K562 (cell line): ENCODE results near the gene ANKRD65. TPM values are rescaled to one million over a fixed set of nuclear protein-coding genes. Genes with fewer than 3 reads are reported as not detected.

ENCODE experiments used
- ARNT ChIP-seq, 2 experiments: fragments of 450-650 bp; IDR thresholded peaks; 2 replicates each; pipeline ENCODE4 v1.6.1; 2016; ENCODE audit warnings: mild to moderate bottlenecking in 1 of 2
- BACH1 ChIP-seq: fragments of 200-800 bp; sonication (Bioruptor generic); IDR thresholded peaks from 2 replicates; pipeline ENCODE4 v1.6.1; 2016; ENCODE audit warnings: missing genetic modification characterization, missing compliant biosample characterization
- COPS2 ChIP-seq: fragments of 450-650 bp; conservative IDR thresholded peaks from 2 replicates; pipeline ENCODE4 v1.6.1; 2016; ENCODE audit warnings: mild to moderate bottlenecking, moderate library complexity
- CTBP1 ChIP-seq: fragments of 450-650 bp; IDR thresholded peaks from 2 replicates; pipeline ENCODE4 v1.6.1; 2016; ENCODE audit warnings: borderline replicate concordance
- FOXP1 ChIP-seq: sonication (generic); formaldehyde crosslinking; IDR thresholded peaks from 2 replicates; pipeline ENCODE4 v1.8.0; 2022; ENCODE audit warnings: mild to moderate bottlenecking, missing genetic modification reagents
- HDAC1 ChIP-seq, 2 experiments: fragments of 450-650 bp; IDR thresholded peaks; 2 replicates each; pipeline ENCODE4 v1.6.1; 2016 to 2017; ENCODE audit warnings: inconsistent platforms in 1 of 2, mild to moderate bottlenecking in 1 of 2, moderate library complexity in 1 of 2
- HEY1 ChIP-seq: fragments of 250-450 bp; sonication (Bioruptor Pico); IDR thresholded peaks from 2 replicates; pipeline ENCODE4 v1.5.0; 2020; ENCODE audit warnings: mild to moderate bottlenecking, moderate library complexity, borderline replicate concordance
- HMG20B ChIP-seq: fragments of 250-450 bp; sonication (Bioruptor Pico); IDR thresholded peaks from 2 replicates; pipeline ENCODE4 v1.5.0; 2021; ENCODE audit warnings: mild to moderate bottlenecking
- KLF13 ChIP-seq: fragments of 450-650 bp; IDR thresholded peaks from 2 replicates; pipeline ENCODE4 v1.6.1; 2016; ENCODE audit warnings: missing genetic modification characterization, low read depth, mild to moderate bottlenecking, missing compliant biosample characterization, moderate library complexity, borderline replicate concordance
- MCM3 ChIP-seq: fragments of 450-650 bp; IDR thresholded peaks from 2 replicates; pipeline ENCODE4 v1.6.1; 2016
- NCOA4 ChIP-seq: fragments of 450-650 bp; IDR thresholded peaks from 2 replicates; pipeline ENCODE4 v1.6.1; 2018; ENCODE audit warnings: mild to moderate bottlenecking; ENCODE audit not compliant: partially characterized antibody
- NR1H2 ChIP-seq: sonication (generic); formaldehyde crosslinking; IDR thresholded peaks from 2 replicates; pipeline ENCODE4 v1.4.0; 2020; ENCODE audit warnings: mild to moderate bottlenecking, missing genetic modification reagents
- NUFIP1 ChIP-seq: fragments of 450-650 bp; IDR thresholded peaks from 2 replicates; pipeline ENCODE4 v1.6.1; 2018; ENCODE audit not compliant: partially characterized antibody
- PHF21A ChIP-seq: fragments of 450-650 bp; IDR thresholded peaks from 2 replicates; pipeline ENCODE4 v1.6.1; 2017; ENCODE audit warnings: low read depth, borderline replicate concordance
- SIN3A ChIP-seq, 2 experiments: fragments of 150-350 bp in 1 of 2; IDR thresholded peaks; 2 replicates each; pipeline ENCODE4 v1.6.1; 2011 to 2016; ENCODE audit warnings: borderline replicate concordance in 2 of 2, low read depth in 2 of 2, low read length in 2 of 2, mild to moderate bottlenecking in 2 of 2, moderate library complexity in 2 of 2; ENCODE audit not compliant: control insufficient read depth in 1 of 2
- ZBED1 ChIP-seq: IDR thresholded peaks from 2 replicates; pipeline ENCODE4 v1.6.1; 2014
- ZNF384 ChIP-seq: IDR thresholded peaks from 2 replicates; pipeline ENCODE4 v1.6.1; 2012; ENCODE audit warnings: low read depth, low read length, improper control_type of control experiment
- ZNF431 ChIP-seq: sonication (generic); formaldehyde crosslinking; IDR thresholded peaks from 2 replicates; pipeline ENCODE4 v1.8.0; 2022; ENCODE audit warnings: mild to moderate bottlenecking, missing genetic modification reagents
- ZNF445 ChIP-seq: fragments of 250-450 bp; sonication (Bioruptor Pico); IDR thresholded peaks from 2 replicates; pipeline ENCODE4 v1.4.0; 2020; ENCODE audit warnings: low read depth, mild to moderate bottlenecking, moderate library complexity
- polyA plus RNA-seq, 8 experiments: library from polyadenylated mRNA; depleted of rRNA in 4 of 8; stranded (reverse) in 5 of 8; unstranded in 3 of 8; fragments of >200 nt; fragmentation: Nextera tagmentation in 2 of 8; fragmentation: Illumina TruSeq in 1 of 8; extraction: Ambion mirVana in 2 of 8; extraction: Trizol in 1 of 8; gene quantifications; 2 replicates each; pipeline versions ENCODE4 v1.2.1 to v1.2.3, GENCODE V29; 2011 to 2014; ENCODE audit warnings: inconsistent platforms in 1 of 8, missing spikeins in 1 of 8
- total RNA-seq, 7 experiments: library from RNA; depleted of rRNA in 6 of 7; stranded (reverse); fragments of >200 nt in 6 of 7; fragmentation: Illumina TruSeq in 2 of 7; extraction: Trizol in 2 of 7; gene quantifications; 2 replicates each; pipeline versions ENCODE4 v1.2.1 to v1.2.3, GENCODE V29; 2011 to 2021; ENCODE audit warnings: low replicate concordance in 1 of 7
- TF ChIP-seq, protein P1 (sequence below): fragments of 250-450 bp; sonication (Bioruptor Pico); IDR thresholded peaks from 2 replicates; pipeline ENCODE4 v1.5.0; 2020; ENCODE audit warnings: mild to moderate bottlenecking
- TF ChIP-seq, protein P2 (sequence below): fragments of 200-800 bp; sonication (Bioruptor generic); IDR thresholded peaks from 2 replicates; pipeline ENCODE4 v1.6.1; 2017; ENCODE audit warnings: missing genetic modification characterization, missing compliant biosample characterization
- TF ChIP-seq, protein P3 (sequence below): IDR thresholded peaks from 3 replicates; pipeline ENCODE4 v1.6.1; 2011; ENCODE audit warnings: borderline replicate concordance, mild to moderate bottlenecking, moderate library complexity; ENCODE audit not compliant: insufficient read length; ENCODE audit errors: extremely low read depth
- TF ChIP-seq, protein P4 (sequence below): fragments of 250-450 bp; sonication (Bioruptor Pico); IDR thresholded peaks from 2 replicates; pipeline ENCODE4 v1.4.0; 2020; ENCODE audit warnings: mild to moderate bottlenecking

The ANKRD65 gene
- total and polyA plus RNA-seq, 9 of the 15 experiments (the other 6 are each of a cell fraction or from before 2014, with no cell fraction given): not detected

DNA sequence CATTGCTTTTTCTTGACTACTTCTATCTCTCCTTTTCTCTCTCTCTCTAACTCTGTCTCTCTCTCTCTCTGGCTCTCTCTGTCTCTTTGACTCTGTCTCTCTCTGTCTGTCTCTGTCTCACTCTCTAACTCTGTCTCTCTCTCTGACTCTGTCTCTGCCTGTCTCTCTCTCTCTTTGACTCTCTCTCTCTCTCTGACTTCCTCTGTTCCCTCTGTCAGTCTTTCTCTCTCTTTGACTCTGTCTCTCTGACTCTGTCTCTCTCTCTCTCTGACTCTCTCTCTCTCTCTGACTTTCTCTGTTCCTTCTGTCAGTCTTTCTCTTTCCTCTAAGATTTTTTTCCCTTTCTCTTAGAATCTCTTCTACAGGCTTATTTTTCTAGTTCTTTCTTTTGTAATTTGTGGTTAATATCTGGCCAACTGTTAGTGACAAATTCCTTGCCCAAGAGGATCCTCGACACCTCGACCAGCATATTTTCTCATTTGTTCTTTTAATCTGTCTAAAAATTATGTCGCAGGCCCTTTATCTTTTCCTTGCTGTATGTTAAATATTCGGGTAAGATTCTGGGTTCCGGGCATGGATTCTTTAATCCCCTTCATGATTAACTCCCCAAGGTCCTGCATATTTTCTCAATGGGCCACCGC lies 28.1 kb upstream of the ANKRD65 start, which contains the start of gene ATAD3C (continued):
- TF ChIP-seq, protein P1, sequence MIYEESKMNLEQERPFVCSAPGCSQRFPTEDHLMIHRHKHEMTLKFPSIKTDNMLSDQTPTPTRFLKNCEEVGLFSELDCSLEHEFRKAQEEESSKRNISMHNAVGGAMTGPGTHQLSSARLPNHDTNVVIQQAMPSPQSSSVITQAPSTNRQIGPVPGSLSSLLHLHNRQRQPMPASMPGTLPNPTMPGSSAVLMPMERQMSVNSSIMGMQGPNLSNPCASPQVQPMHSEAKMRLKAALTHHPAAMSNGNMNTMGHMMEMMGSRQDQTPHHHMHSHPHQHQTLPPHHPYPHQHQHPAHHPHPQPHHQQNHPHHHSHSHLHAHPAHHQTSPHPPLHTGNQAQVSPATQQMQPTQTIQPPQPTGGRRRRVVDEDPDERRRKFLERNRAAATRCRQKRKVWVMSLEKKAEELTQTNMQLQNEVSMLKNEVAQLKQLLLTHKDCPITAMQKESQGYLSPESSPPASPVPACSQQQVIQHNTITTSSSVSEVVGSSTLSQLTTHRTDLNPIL (CRISPR knock-in tag): no peak
- TF ChIP-seq ZNF384 (no peak), SIN3A (IDR thresholded peaks at IDR 0.05; ENCODE audit: borderline replicate concordance in 2 of 2, control insufficient read depth in 1 of 2, low read depth in 2 of 2, low read length in 2 of 2) (no peak), NR1H2 (CRISPR knock-in tag) (no peak), ARNT (IDR thresholded peaks at IDR 0.05) (0 out of 4 replicates have a peak, but pooled peaks of 1 of the 2 experiments have one; percentile 40), CTBP1 (no peak), ZBED1 (no peak), NUFIP1 (no peak), HDAC1 (IDR thresholded peaks at IDR 0.05) (peak in 1 of 2 experiments; percentile 52; a peak in 1 of 4 replicates), ZNF445 (no peak), HMG20B (CRISPR knock-in tag) (no peak), PHF21A (no peak), ZNF431 (CRISPR knock-in tag) (no peak), NCOA4 (no peak), BACH1 (tag) (no peak), FOXP1 (CRISPR knock-in tag) (no peak), KLF13 (no peak), MCM3 (no peak), HEY1 (CRISPR knock-in tag) (no peak), COPS2 (no peak)
- TF ChIP-seq, protein P2, sequence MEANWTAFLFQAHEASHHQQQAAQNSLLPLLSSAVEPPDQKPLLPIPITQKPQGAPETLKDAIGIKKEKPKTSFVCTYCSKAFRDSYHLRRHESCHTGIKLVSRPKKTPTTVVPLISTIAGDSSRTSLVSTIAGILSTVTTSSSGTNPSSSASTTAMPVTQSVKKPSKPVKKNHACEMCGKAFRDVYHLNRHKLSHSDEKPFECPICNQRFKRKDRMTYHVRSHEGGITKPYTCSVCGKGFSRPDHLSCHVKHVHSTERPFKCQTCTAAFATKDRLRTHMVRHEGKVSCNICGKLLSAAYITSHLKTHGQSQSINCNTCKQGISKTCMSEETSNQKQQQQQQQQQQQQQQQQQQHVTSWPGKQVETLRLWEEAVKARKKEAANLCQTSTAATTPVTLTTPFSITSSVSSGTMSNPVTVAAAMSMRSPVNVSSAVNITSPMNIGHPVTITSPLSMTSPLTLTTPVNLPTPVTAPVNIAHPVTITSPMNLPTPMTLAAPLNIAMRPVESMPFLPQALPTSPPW (CRISPR knock-in tag): no peak
- TF ChIP-seq, protein P3, sequence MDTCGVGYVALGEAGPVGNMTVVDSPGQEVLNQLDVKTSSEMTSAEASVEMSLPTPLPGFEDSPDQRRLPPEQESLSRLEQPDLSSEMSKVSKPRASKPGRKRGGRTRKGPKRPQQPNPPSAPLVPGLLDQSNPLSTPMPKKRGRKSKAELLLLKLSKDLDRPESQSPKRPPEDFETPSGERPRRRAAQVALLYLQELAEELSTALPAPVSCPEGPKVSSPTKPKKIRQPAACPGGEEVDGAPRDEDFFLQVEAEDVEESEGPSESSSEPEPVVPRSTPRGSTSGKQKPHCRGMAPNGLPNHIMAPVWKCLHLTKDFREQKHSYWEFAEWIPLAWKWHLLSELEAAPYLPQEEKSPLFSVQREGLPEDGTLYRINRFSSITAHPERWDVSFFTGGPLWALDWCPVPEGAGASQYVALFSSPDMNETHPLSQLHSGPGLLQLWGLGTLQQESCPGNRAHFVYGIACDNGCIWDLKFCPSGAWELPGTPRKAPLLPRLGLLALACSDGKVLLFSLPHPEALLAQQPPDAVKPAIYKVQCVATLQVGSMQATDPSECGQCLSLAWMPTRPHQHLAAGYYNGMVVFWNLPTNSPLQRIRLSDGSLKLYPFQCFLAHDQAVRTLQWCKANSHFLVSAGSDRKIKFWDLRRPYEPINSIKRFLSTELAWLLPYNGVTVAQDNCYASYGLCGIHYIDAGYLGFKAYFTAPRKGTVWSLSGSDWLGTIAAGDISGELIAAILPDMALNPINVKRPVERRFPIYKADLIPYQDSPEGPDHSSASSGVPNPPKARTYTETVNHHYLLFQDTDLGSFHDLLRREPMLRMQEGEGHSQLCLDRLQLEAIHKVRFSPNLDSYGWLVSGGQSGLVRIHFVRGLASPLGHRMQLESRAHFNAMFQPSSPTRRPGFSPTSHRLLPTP: no peak
- TF ChIP-seq, protein P4, sequence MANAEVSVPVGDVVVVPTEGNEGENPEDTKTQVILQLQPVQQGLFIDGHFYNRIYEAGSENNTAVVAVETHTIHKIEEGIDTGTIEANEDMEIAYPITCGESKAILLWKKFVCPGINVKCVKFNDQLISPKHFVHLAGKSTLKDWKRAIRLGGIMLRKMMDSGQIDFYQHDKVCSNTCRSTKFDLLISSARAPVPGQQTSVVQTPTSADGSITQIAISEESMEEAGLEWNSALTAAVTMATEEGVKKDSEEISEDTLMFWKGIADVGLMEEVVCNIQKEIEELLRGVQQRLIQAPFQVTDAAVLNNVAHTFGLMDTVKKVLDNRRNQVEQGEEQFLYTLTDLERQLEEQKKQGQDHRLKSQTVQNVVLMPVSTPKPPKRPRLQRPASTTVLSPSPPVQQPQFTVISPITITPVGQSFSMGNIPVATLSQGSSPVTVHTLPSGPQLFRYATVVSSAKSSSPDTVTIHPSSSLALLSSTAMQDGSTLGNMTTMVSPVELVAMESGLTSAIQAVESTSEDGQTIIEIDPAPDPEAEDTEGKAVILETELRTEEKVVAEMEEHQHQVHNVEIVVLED (CRISPR knock-in tag): no peak
